Right cardiac atrium (tissue), 5 donors: ENCODE measurements around the gene AGAP3. TPM values are rescaled to one million over a fixed set of nuclear protein-coding genes. Genes with fewer than 3 reads are reported as not detected.
A peak's percentile ranks its signal among the peaks of the same experiment; 100 is the strongest.

Experiments used
- ATAC-seq, 2 donors: fragments of 200-7000 bp; cut with Tn5 transposase; one replicate each; pipeline versions ENCODE4 v1.8.0 to v1.9.1; 2020; ENCODE audit warnings: moderate library complexity in 2 of 2, mild to moderate bottlenecking in 1 of 2
- DNase-seq, 3 donors: peaks; one replicate each; pipeline ENCODE4 v3.0.0-alpha.2; 2020
- H3K27ac ChIP-seq: one replicate; pipeline ENCODE4 v1.5.1; 2013; ENCODE audit warnings: mild to moderate bottlenecking, low read length, control low read depth, moderate library complexity
- H3K27me3 ChIP-seq: one replicate; pipeline ENCODE4 v1.6.1; 2013; ENCODE audit not compliant: control insufficient read depth, insufficient read depth
- H3K4me1 ChIP-seq: one replicate; pipeline ENCODE4 v1.6.1; 2013; ENCODE audit warnings: low read length; ENCODE audit not compliant: control insufficient read depth, insufficient read depth
- H3K4me3 ChIP-seq: one replicate; pipeline ENCODE4 v1.5.1; 2013; ENCODE audit warnings: low read length, control low read depth
- H3K9me3 ChIP-seq: one replicate; pipeline ENCODE4 v1.6.1; 2013; ENCODE audit warnings: low read length; ENCODE audit not compliant: control insufficient read depth
- WGBS: extraction: QIAGEN DNeasy Blood & Tissue Kit; methylation state at CpG from one replicate; pipeline ENCODE4 v1.1.7; 2013; 5-methylcytosine and 5-hydroxymethylcytosine counted together
- intact Hi-C, 4 donors: fragments of 100-400 bp; cut with DNase I; formaldehyde crosslinking; loops; one replicate each; pipeline versions ENCODE4 v1.11.0 to v1.14.0; 2022 to 2023
- polyA plus RNA-seq: library from polyadenylated mRNA; stranded (reverse); fragments of 200-250 nt; gene quantifications from one replicate; pipeline ENCODE4 v1.2.3, GENCODE V29; 2013
- total RNA-seq, 4 donors: library from RNA; stranded (reverse); fragmentation: NEBNext Ultra II Directional; extraction: Animal tissue kit (Norgen Biotek cat#: 25700); gene quantifications; one replicate each; pipeline ENCODE4 v1.2.1, GENCODE V29; 2021
- donor health status: healthy with polysubstance abuse.
- donor health status: DM: no; HTN: yes; CAD: no.
- donor health status: DM: no; HTN: no; CAD: no.
- donor health status: DM: no; HTN: yes; CAD: no; lungs with severe emphysema.
- donor health status: DM: yes; HTN: yes; CAD: no.

Gene AGAP3
- total and polyA plus RNA-seq, 5 donors, result 58.3 to 78.8 (median 64.8) TPM

DNA sequence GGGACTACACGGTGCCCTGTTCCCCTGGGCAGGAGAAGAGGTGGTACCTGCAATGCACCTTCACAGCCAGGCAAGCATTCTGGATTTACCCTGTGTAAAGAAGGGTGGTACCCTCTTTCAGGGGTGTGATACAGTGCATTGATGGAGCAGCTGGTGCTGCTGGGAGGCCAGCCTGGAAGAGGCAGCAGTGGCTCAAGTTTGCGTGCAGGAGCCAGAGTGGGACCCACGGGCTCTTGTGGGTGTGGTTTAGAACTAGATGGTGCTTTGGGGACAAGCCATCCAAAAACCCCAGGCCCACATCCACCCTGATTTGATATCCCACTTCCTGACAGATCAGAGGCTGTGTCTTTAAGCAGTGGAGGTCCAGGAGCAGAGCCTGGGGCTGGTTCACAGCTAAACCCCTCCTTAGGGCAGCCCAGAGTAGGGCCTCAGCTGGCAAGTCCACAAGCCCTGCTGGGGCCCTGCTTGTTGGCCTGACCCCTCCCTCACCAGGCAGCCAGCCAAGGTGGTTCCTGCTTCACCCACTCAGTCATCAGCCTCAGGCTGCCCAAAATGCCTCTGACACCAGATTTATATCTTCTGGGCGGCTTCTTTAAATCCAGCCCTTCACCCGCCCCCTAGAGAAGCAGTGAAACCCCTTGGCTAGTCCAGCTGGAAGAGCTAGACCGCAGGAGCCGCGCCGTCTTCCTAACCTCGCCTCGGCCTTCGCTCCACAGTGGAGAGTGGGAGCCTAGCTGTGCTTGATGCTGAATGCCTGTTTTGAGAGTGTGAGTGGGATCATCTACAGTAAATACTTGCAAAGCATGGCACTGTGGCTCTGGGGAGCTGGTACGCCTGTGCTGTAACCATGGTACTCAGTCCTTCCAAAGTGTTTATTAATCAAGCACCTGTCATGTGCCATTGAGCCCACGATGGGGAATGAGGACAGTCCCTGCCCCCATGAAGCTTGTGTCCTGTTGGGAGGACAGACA, 39.4 kb upstream of the AGAP3 start:
- peak in 2 of 3 donors; percentile 59 to 78 for DNase-seq

DNA sequence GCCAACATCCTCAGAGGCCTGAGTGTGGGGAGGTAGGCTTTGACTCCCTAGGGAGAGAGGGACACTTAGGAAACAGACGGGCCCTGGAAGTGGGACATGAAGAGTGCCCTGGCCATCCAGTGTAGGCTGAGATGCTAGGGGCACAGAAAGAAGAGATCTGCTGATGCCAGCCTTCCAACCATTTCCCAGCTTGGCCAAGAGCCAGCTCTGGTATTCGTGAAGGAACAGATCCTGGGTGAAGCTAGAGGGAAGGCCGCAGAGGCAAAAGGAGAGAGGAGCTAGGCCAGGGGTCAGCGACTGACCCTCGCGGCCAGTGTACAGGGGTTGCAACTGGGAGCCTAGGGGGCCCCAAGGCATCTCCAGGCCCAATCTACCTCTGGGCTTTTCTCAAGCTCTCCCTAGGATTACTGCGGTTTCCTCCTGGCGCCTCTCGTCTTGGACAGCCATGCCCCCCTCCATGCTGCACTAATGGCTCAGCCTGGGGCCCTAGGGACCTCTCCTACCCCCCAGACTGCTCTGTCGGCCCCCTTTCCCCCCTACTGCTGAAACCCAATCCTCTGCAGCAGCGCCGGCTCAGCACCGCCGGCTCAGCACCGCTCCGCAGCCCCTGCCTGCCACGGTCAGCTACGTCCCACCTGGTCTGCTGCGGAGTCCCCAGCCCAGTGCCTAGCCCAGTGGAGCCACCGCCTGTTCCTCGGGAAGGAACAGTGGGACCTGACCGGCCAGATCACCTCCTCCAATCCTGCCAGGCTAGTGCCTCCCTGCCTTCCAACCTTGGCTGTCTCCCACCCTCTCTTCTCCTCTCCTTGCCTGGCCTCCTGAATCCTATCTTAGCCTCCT, 38.1 kb upstream of the AGAP3 start, which contains the start of gene ASIC3:
TSS of gene ASIC3 (plus strand) at position 556 of the 840 bp plus-strand sequence. CDS start 355 bp downstream, outside the sequence.
- ATAC-seq (no peak), DNase-seq (no peak)
- Histone ChIP-seq H3K27me3 (no peaks in the 10 kb centered on the region), H3K4me1 (no peaks in the 10 kb centered on the region), H3K27ac (no peak within 1 kb of the TSS), H3K4me3 (no peak within 1 kb of the TSS), H3K9me3 (no peaks in the 10 kb centered on the region)
- intact Hi-C loops, result no loop called here
- 78% methylated on average over 22 of the region's 22 CpGs for WGBS

More for the DNA sequence above, 39.4 kb upstream of the AGAP3 start:
- ATAC-seq, result no peak
- no peaks in the 10 kb centered on the region for H3K9me3 ChIP-seq
- no peak overlapping the region for H3K27ac ChIP-seq
- no peaks in the 10 kb centered on the region for H3K27me3 ChIP-seq
- H3K4me1 ChIP-seq, result no peaks in the 10 kb centered on the region
- WGBS, result 46% methylated on average over 14 of the region's 14 CpGs
- intact Hi-C loops, result no loop called here
- H3K4me3 ChIP-seq, result no peak overlapping the region

DNA sequence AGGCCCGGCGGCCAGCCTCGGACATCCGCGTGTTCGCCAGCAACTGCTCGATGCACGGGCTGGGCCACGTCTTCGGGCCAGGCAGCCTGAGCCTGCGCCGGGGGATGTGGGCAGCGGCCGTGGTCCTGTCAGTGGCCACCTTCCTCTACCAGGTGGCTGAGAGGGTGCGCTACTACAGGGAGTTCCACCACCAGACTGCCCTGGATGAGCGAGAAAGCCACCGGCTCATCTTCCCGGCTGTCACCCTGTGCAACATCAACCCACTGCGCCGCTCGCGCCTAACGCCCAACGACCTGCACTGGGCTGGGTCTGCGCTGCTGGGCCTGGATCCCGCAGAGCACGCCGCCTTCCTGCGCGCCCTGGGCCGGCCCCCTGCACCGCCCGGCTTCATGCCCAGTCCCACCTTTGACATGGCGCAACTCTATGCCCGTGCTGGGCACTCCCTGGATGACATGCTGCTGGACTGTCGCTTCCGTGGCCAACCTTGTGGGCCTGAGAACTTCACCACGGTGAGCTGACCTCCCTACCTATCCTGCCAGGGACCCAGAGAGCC, 37.3 kb upstream of the AGAP3 start:
- 90% methylated on average over 38 of the region's 38 CpGs for WGBS
- Histone ChIP-seq H3K4me1 (no peaks in the 10 kb centered on the region), H3K9me3 (no peaks in the 10 kb centered on the region), H3K4me3 (no peak overlapping the region), H3K27ac (no peak overlapping the region), H3K27me3 (no peaks in the 10 kb centered on the region)
- no peak for DNase-seq
- no peak for ATAC-seq
- intact Hi-C loops, result no loop called here

DNA sequence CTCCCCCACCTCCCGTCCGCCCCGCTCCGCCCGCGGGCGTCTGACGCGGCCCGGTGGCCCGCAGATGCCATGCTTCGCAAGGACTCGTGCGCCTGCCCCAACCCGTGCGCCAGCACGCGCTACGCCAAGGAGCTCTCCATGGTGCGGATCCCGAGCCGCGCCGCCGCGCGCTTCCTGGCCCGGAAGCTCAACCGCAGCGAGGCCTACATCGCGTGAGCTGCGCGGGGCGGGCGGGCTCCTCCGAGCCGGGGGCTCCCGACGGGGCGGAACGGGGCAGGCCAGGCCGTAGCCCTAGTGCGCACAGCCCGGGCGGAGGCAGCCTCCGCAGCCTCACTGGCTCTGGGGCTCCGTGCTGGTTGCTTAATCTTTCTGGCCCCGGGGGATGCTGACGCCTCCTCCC, 35.2 kb upstream of the AGAP3 start:
- Histone ChIP-seq H3K4me3 (no peak overlapping the region), H3K27me3 (no peaks in the 10 kb centered on the region), H3K4me1 (no peaks in the 10 kb centered on the region), H3K27ac (no peak overlapping the region), H3K9me3 (no peaks in the 10 kb centered on the region)
- ATAC-seq (peak; percentile 56), DNase-seq (peak; percentile 63 to 88 (median 84))
- 1% methylated on average over 50 of the region's 50 CpGs for WGBS
- intact Hi-C loops, result no loop called here

DNA sequence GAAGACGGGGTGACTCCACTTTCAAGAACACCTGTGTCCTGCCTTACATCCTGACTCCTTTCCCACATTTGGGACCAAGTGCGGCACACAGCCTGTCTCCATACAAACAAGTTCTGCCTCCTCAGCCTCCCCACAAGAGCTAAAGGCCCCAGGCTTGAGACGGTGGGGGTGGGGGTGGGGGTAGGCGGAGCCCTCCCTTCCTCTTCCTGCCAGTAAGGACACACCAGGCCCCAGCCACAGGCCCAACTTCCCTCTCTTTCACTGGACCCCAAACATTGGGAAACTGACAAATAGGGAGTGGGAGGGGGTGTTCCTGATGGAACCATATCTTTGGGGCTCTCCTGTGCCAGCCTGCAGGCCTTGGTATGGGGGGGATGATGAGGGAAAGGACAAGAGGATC, 33.2 kb upstream of the AGAP3 start:
- H3K27me3 ChIP-seq, result no peaks in the 10 kb centered on the region
- intact Hi-C loops, result no loop called here
- WGBS, result 67% methylated on average over 4 of the region's 4 CpGs
- peaks cover 4% of the 10 kb centered on the region for H3K4me1 ChIP-seq
- ATAC-seq (no peak), DNase-seq (no peak)
- no peaks in the 10 kb centered on the region for H3K9me3 ChIP-seq
- no peak overlapping the region for H3K27ac ChIP-seq
- no peak overlapping the region for H3K4me3 ChIP-seq

DNA sequence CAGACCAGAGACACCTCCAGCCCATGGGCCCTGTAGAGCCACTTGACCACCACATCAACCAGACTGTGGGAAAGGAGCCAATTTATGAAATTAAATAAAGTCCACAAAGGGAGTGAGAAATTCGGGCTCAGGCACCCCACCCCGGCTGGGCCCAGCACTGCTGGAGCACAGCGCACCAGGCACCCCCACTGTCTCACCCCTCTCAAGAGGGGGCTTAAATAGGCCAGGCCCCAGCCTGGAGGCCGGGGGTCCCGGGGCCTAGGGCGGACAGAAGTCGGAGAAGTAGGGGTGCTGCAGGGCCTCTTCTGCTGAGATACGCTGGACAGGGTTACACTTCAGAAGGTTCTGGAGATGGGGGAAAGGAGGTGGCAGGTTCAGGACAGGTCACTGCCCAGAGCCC, 32.5 kb upstream of the AGAP3 start:
- ATAC-seq (no peak), DNase-seq (no peak)
- intact Hi-C loops, result no loop called here
- Histone ChIP-seq H3K9me3 (no peaks in the 10 kb centered on the region), H3K27me3 (no peaks in the 10 kb centered on the region), H3K27ac (no peak overlapping the region), H3K4me1 (peaks cover 4% of the 10 kb centered on the region), H3K4me3 (no peak overlapping the region)
- WGBS, result 86% methylated on average over 8 of the region's 8 CpGs

DNA sequence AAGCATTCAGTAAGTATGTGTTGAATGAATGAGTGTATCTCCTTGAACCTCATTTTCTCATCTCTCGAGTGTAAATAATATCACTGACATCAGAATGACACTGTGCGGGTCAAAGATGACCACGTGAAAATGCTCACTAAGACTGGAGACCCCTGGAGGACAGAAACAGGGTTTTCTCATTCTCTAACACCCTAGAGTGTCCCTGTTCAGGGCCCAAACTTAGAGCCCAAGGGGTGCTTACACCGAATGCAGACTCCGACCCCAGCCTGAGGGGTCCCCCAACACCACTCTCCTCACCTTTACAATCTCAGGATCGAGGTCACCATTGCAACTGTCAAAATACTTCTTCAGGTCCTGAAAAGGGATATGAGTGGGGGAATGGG, 30.0 kb upstream of the AGAP3 start:
- no peaks in the 10 kb centered on the region for H3K27me3 ChIP-seq
- H3K27ac ChIP-seq, result no peak overlapping the region
- no peaks in the 10 kb centered on the region for H3K9me3 ChIP-seq
- no peak overlapping the region for H3K4me3 ChIP-seq
- intact Hi-C loops, result no loop called here
- DNase-seq, result no peak
- WGBS, result 90% methylated on average over 6 of the region's 6 CpGs
- H3K4me1 ChIP-seq, result peaks cover 4% of the 10 kb centered on the region
- ATAC-seq, result no peak

DNA sequence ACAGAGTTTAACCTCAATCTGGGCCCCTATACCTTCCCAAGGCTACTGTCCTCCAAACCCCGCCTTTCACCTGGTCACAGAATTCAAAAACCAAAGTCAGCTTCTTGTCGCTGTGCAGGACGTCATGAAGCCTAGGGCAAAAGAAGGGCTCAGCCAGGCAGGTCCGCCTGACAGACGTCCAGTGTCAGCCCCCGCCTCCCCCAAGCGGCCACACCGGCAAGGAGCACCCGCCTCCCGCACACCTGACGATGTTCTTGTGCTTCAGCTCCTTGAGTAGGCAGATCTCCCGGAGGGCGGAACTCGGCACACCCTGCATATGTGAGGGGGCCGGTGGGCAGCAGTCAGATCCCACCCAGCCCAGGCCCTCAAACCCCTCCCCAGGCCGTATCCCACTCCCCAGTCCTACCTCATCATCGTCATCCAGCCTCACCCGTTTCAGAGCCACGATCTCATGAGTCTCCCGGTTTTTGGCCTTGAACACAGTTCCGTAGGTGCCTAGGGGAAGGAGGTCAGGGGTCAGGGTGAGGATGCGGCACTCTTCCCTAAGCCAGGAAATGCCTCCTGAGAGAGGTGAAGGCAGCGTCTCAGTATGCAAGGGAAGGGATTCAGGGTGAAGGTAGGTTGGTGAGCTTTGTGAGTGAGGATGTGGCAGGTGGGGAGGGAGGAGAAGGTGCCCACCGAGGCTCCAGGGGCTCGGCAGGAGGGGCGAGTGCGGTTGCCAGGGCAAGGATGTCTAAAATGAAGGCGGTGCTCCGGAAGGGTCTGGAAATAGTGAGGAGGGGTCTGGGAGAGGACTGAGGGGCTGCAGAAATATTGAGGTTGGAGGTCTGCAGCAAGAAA, 29.4 kb upstream of the AGAP3 start:
- no peak for ATAC-seq
- H3K27ac ChIP-seq, result no peak overlapping the region
- H3K27me3 ChIP-seq, result no peaks in the 10 kb centered on the region
- H3K4me1 ChIP-seq, result peaks cover 4% of the 10 kb centered on the region
- 36% methylated on average over 29 of the region's 29 CpGs for WGBS
- H3K4me3 ChIP-seq, result peak overlapping the region; percentile 67
- intact Hi-C loops, result no loop called here
- no peak for DNase-seq
- H3K9me3 ChIP-seq, result no peaks in the 10 kb centered on the region

DNA sequence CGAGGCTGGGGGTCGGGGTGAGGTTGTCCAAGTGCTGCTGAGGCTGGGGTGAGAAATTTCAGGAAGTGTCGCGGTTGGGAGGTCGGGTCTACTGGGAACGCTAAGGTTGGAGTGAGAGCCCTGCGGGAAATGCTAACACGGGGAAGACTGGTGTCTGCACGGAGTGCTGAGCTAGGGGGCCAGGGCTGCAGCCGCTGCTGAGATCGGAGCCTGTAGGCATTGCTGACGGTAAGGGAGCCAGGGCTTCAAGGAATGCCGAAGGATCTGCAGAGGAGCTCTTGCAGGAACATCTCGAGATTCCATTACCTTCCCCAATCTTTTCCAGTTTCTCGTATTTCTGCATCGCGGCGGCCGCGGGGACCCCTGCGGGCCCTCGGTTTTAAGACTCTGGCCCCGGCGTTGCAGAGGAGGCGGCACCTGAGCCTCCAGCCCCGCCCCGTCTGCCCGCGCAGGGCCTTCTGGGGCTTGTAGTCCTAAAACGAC, 28.7 kb upstream of the AGAP3 start, which contains the start of gene CDK5:
TSS of gene CDK5 (minus strand) at position 392 of the 483 bp plus-strand sequence. CDS start at position 343, 49 bp downstream.
- DNase-seq, result no peak
- under 1% methylated on average over 30 of the region's 30 CpGs for WGBS
- H3K27ac ChIP-seq, result peak within 1 kb of the TSS; percentile 98
- peaks cover 4% of the 10 kb centered on the region for H3K4me1 ChIP-seq
- intact Hi-C loops, result no loop called here
- peak within 1 kb of the TSS; percentile 91 for H3K4me3 ChIP-seq
- no peaks in the 10 kb centered on the region for H3K27me3 ChIP-seq
- peak; percentile 0 for ATAC-seq
- H3K9me3 ChIP-seq, result no peaks in the 10 kb centered on the region
